Cardiac muscle cell (in vitro differentiated cells and primary cell): ENCODE measurements around the gene INTS3. TPM values are rescaled to one million over a fixed set of nuclear protein-coding genes. Genes with fewer than 3 reads are reported as not detected.

Source experiments
- DNase-seq, 2 donors: peaks; one replicate each; pipeline versions ENCODE4 v3.0.0 to v3.0.0-alpha.2; 2010 to 2017; ENCODE audit warnings: low read depth in 1 of 2, low spot score in 1 of 2
- H3K27ac ChIP-seq: fragments of 200-600 bp; sonication (generic); 2 replicates; pipeline ENCODE4 v1.5.1; 2016
- H3K27me3 ChIP-seq: fragments of 200-600 bp; sonication (generic); 2 replicates; pipeline ENCODE4 v1.6.0; 2016; ENCODE audit warnings: control low read depth
- H3K36me3 ChIP-seq: fragments of 200-600 bp; sonication (generic); 2 replicates; pipeline ENCODE4 v1.5.1; 2016; ENCODE audit warnings: control low read depth
- H3K4me1 ChIP-seq: fragments of 200-600 bp; sonication (generic); 2 replicates; pipeline ENCODE4 v1.8.1; 2017; ENCODE audit warnings: low read depth, mild to moderate bottlenecking, mixed run types
- H3K4me3 ChIP-seq: fragments of 200-600 bp; sonication (generic); 2 replicates; pipeline ENCODE4 v1.5.1; 2016; ENCODE audit warnings: mild to moderate bottlenecking
- H3K9me3 ChIP-seq: fragments of 200-600 bp; sonication (generic); 2 replicates; pipeline ENCODE4 v1.5.1; 2017; ENCODE audit warnings: low read depth, mild to moderate bottlenecking, control low read depth
- CTCF ChIP-seq: IDR thresholded peaks from 2 replicates; pipeline ENCODE4 v1.5.1; 2012; ENCODE audit warnings: low read depth, mild to moderate bottlenecking, low read length
- polyA plus RNA-seq: library from polyadenylated mRNA; unstranded; fragments of >200 nt; fragmentation: Nextera tagmentation; extraction: Ambion mirVana; gene quantifications from 2 replicates; pipeline ENCODE4 v1.2.1, GENCODE V29; 2016
- total RNA-seq: library from RNA; depleted of rRNA; stranded (reverse); fragments of >200 nt; gene quantifications from 2 replicates; pipeline ENCODE4 v1.2.3, GENCODE V29; 2016

Gene INTS3
- total and polyA plus RNA-seq, 2 experiments from 2014 or later, result 39.7 to 73.5 TPM

GRCh38 chr1:153818876-153819275 is 91.0 kb downstream of the INTS3 start:
- Histone ChIP-seq H3K27ac (peak overlapping the region; percentile 51), H3K4me3 (no peak overlapping the region), H3K4me1 (peaks cover 4% of the 10 kb centered on the region), H3K9me3 (no peaks in the 10 kb centered on the region), H3K27me3 (no peaks in the 10 kb centered on the region), H3K36me3 (peaks cover 36% of the 10 kb centered on the region)
- no peak for DNase-seq
- TF ChIP-seq CTCF, result no peak

Other genes with a start within 250 kb of the INTS3 start
- 13.7 and 23.1 TPM in 2 replicates for gene S100A6, start 192.1 kb upstream of the INTS3 start, total RNA-seq
- gene S100A6, start 192.1 kb upstream of the INTS3 start, polyA plus RNA-seq, result 40.7 and 54.7 TPM in 2 replicates
- not detected in 2 replicates for gene S100A5, start 187.1 kb upstream of the INTS3 start, total RNA-seq
- 0.31 and 0.52 TPM in 2 replicates for gene S100A5, start 187.1 kb upstream of the INTS3 start, polyA plus RNA-seq
- gene S100A4, start 182.2 kb upstream of the INTS3 start, total RNA-seq, result 74.1 and 89.4 TPM in 2 replicates
- 129 and 133 TPM in 2 replicates for gene S100A4, start 182.2 kb upstream of the INTS3 start, polyA plus RNA-seq
- 1.8 TPM in 1 of 2 replicates, not detected in the other for gene S100A3, start 178.8 kb upstream of the INTS3 start, total RNA-seq
- gene S100A3, start 178.8 kb upstream of the INTS3 start, polyA plus RNA-seq, result 0.42 and 0.86 TPM in 2 replicates
- 0.35 TPM in 1 of 2 replicates, not detected in the other for gene S100A2, start 162.2 kb upstream of the INTS3 start, total RNA-seq
- gene S100A2, start 162.2 kb upstream of the INTS3 start, polyA plus RNA-seq, result 2.3 and 3.7 TPM in 2 replicates
- gene S100A16, start 114.9 kb upstream of the INTS3 start, total RNA-seq, result 59.7 and 76.6 TPM in 2 replicates
- 110 and 120 TPM in 2 replicates for gene S100A16, start 114.9 kb upstream of the INTS3 start, polyA plus RNA-seq
- 0.51 TPM in 1 of 2 replicates, not detected in the other for gene S100A14, start 111.7 kb upstream of the INTS3 start, total RNA-seq
- 0.70 and 1.9 TPM in 2 replicates for gene S100A14, start 111.7 kb upstream of the INTS3 start, polyA plus RNA-seq
- gene S100A13, start 100.5 kb upstream of the INTS3 start, total RNA-seq, result 98.4 and 101 TPM in 2 replicates
- gene S100A13, start 100.5 kb upstream of the INTS3 start, polyA plus RNA-seq, result 192 and 250 TPM in 2 replicates
- gene S100A1, start 99.6 kb upstream of the INTS3 start, total RNA-seq, result 2.2 and 7.6 TPM in 2 replicates
- gene S100A1, start 99.6 kb upstream of the INTS3 start, polyA plus RNA-seq, result 0.42 TPM in 1 of 2 replicates, not detected in the other
- 71.0 and 78.0 TPM in 2 replicates for gene CHTOP, start 94.0 kb upstream of the INTS3 start, total RNA-seq
- 94.3 and 104 TPM in 2 replicates for gene CHTOP, start 94.0 kb upstream of the INTS3 start, polyA plus RNA-seq
- gene SNAPIN, start 69.3 kb upstream of the INTS3 start, total RNA-seq, result 56.1 and 83.4 TPM in 2 replicates
- 113 and 115 TPM in 2 replicates for gene SNAPIN, start 69.3 kb upstream of the INTS3 start, polyA plus RNA-seq
- gene ILF2, start 57.1 kb upstream of the INTS3 start, total RNA-seq, result 174 and 200 TPM in 2 replicates
- gene ILF2, start 57.1 kb upstream of the INTS3 start, polyA plus RNA-seq, result 276 and 294 TPM in 2 replicates
- 1.1 and 1.4 TPM in 2 replicates for gene NPR1, start 49.4 kb upstream of the INTS3 start, total RNA-seq
- 1.7 and 3.9 TPM in 2 replicates for gene NPR1, start 49.4 kb upstream of the INTS3 start, polyA plus RNA-seq
- 20.7 and 27.7 TPM in 2 replicates for gene SLC27A3, start 47.4 kb downstream of the INTS3 start, total RNA-seq
- 30.6 and 46.7 TPM in 2 replicates for gene SLC27A3, start 47.4 kb downstream of the INTS3 start, polyA plus RNA-seq
- 10.8 and 19.6 TPM in 2 replicates for gene GATAD2B, start 194.9 kb downstream of the INTS3 start, total RNA-seq
- 8.1 and 11.8 TPM in 2 replicates for gene GATAD2B, start 194.9 kb downstream of the INTS3 start, polyA plus RNA-seq
- gene DENND4B, start 218.7 kb downstream of the INTS3 start, total RNA-seq, result 31.3 and 42.3 TPM in 2 replicates
- gene DENND4B, start 218.7 kb downstream of the INTS3 start, polyA plus RNA-seq, result 48.1 and 61.2 TPM in 2 replicates
- 11.9 and 17.9 TPM in 2 replicates for gene CRTC2, start 230.6 kb downstream of the INTS3 start, total RNA-seq
- 24.8 and 34.4 TPM in 2 replicates for gene CRTC2, start 230.6 kb downstream of the INTS3 start, polyA plus RNA-seq
- 75.8 and 83.4 TPM in 2 replicates for gene SLC39A1, start 235.5 kb downstream of the INTS3 start, total RNA-seq
- gene SLC39A1, start 235.5 kb downstream of the INTS3 start, polyA plus RNA-seq, result 71.2 and 72.6 TPM in 2 replicates
- 34.0 and 49.5 TPM in 2 replicates for gene CREB3L4, start 239.9 kb downstream of the INTS3 start, total RNA-seq
- 25.3 and 31.5 TPM in 2 replicates for gene CREB3L4, start 239.9 kb downstream of the INTS3 start, polyA plus RNA-seq
- 161 and 315 TPM in 2 replicates for gene JTB, start 249.6 kb downstream of the INTS3 start, total RNA-seq
- gene JTB, start 249.6 kb downstream of the INTS3 start, polyA plus RNA-seq, result 137 and 169 TPM in 2 replicates